ENCODE measurements around the gene MNT. TPM values are rescaled to one million over a fixed set of nuclear protein-coding genes. Genes with fewer than 3 reads are reported as not detected.

Gene MNT
- polyA plus RNA-seq, 3 donors, result 4.9 to 23.7 (median 23.1) TPM

GRCh38 chr17:2354311-2354710 is 46.5 kb downstream of the MNT start:
- no peak overlapping the region for H3K27ac ChIP-seq (ENCODE audit: low read depth, low read length)
- WGBS, 3 donors, result 86 to 91% (median 91%) methylated on average over 8 of the region's 8 CpGs

- H3K27ac ChIP-seq (ENCODE audit: low read depth, low read length), result no peak overlapping the region
- 95 to 98% (median 97%) methylated on average over 6 of the region's 6 CpGs for WGBS, 3 donors
Measured at GRCh38 chr17:2351269-2351668, 49.6 kb downstream of the MNT start.

DNA sequence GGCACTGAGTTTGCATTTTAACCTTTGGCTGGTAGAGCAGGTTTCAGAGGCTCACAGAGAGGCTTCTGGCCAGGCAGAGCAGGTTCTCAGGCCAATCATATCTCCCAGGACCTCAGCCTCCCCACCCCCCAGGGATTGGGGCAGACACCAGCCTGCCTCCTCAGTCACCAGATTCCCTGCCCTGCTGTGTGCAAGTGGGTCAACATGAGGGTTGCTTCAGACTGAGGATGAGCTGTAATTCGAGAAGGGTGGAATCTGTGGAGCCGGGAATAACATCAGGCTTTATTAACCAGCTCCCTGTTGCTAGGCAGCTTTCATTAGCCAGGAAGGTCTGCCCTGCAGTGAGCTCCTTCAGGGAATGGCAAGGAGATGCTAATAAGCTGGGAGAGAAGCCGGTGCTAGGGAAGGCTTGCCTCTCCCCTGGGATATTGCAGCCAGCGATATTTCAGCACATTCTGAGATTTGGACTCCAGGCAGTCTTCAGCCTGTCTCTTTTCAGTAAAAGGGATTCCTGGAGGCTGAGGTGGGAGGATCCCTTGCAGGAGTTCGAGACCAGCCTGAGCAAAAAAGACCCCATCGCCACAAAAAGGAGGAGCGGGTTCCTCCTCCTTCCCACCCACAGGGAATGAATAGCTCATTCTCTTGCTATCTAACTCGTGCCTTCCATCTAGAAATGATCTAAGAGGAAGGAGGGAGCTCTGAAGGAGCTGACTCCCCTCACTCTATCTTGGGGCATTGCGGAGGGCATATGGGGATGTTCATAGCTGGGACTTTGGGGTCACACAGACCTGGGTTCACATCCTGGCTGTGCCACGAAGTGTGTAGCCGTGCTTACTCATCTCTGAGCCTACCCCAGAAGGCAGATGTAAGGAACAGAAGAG is 52.8 kb downstream of the MNT start:
- 54 to 69% (median 69%) methylated on average over 11 of the region's 11 CpGs for WGBS, 3 donors
- no peak overlapping the region for H3K27ac ChIP-seq (ENCODE audit: low read depth, low read length)

- WGBS, 3 donors, result 81 to 93% (median 93%) methylated on average over 8 of the region's 8 CpGs
- H3K27ac ChIP-seq (ENCODE audit: low read depth, low read length), result no peak overlapping the region
Measured at GRCh38 chr17:2346475-2346874, 54.4 kb downstream of the MNT start.

- no peak overlapping the region for H3K27ac ChIP-seq (ENCODE audit: low read depth, low read length)
- WGBS, 3 donors, result 83 to 87% (median 87%) methylated on average over 10 of the region's 10 CpGs
Measured at GRCh38 chr17:2344528-2344927, 56.3 kb downstream of the MNT start.

GRCh38 chr17:2343421-2343820 is 57.4 kb downstream of the MNT start:
- WGBS, 3 donors, result 57 to 77% (median 68%) methylated on average over 5 of the region's 5 CpGs
- H3K27ac ChIP-seq (ENCODE audit: low read depth, low read length), result no peak overlapping the region

- 12 to 26% (median 24%) methylated on average over 5 of the region's 5 CpGs for WGBS, 3 donors
- H3K27ac ChIP-seq (ENCODE audit: low read depth, low read length), result no peak overlapping the region
Measured at GRCh38 chr17:2338315-2338657, 62.6 kb downstream of the MNT start.

- WGBS, 3 donors, result 0 to 1% (median 0%) methylated on average over 51 to 92 of the region's 92 CpGs
- peak overlapping the region; percentile 73 for H3K27ac ChIP-seq (ENCODE audit: low read depth, low read length)
Measured at GRCh38 chr17:2337544-2338314, 63.1 kb downstream of the MNT start.

DNA sequence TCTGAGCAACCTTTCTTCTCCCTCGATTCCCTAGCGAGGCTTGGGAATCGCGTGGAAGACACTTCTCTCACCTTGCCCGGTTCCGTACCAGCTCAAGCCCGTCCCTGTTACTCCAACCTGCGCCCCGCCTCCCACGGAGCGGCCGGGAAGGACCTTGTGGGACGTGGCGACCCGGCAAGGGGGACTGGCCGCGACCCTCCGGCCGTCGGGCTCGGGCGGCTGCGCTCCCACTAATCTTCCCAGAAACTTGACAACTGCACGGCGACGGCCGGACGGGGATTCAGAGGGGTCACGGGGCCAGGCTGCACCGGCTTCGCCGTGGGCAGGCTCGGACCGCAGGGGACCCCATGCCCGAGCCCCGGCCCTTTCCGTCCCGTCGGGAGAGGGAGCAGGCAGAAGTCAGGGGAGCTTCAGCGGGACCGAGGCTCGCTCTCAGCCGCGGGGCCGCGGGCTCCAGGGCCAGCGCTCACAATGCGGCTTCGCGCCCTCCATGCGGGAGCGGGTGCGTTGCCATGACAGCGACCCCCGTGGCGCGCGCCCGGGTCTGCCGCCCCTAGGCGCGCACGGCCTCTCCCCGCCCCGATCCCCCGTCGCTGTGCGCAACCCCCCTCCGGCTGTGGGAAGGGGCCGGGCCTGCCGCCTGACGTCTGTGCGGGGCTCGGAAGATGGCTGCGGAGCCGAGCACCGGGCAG is 63.9 kb downstream of the MNT start, which contains the start of gene SGSM2:
Gene SGSM2 (plus strand): TSS at position 650 of the 692 bp plus-strand sequence. CDS start 188 bp downstream, outside the sequence.
- H3K27ac ChIP-seq (ENCODE audit: low read depth, low read length), result peak within 1 kb of the TSS; percentile 73
- WGBS, 3 donors, result 1% methylated on average over 66 to 77 of the region's 77 CpGs

GRCh38 chr17:2336215-2336851 is 64.5 kb downstream of the MNT start, which contains the start of gene TSR1:
TSR1 (minus strand) TSS chr17:2336457; CDS start chr17:2336427, 30 bp downstream.
- WGBS, 3 donors, result 0 to 1% (median 1%) methylated on average over 48 of the region's 48 CpGs
- H3K27ac ChIP-seq (ENCODE audit: low read depth, low read length), result no peak within 1 kb of the TSS

DNA sequence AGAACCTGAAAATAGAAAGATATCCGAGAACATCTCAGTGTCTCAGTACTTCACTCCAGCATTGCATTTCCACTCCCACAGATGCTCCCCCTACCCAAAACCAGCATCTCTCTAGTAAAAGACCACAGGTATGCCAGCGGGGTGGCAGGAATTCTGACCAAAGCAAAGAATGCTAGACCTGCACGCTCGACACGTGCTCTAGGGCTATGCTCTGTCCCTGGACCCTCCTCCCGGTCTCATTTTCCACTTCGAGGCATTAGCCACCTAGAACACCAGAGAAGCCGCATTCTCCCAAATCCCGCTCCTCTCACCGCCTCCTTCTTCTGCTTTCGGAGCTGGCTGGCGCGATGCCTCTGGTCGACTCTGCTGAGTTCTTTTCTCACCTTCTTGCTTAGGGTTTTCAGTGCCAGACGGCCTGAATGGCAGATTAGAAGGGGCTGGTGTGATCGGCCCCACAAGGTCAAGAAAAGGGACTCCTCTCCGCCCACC is 65.1 kb downstream of the MNT start:
- 2 to 3% (median 3%) methylated on average over 17 of the region's 17 CpGs for WGBS, 3 donors
- H3K27ac ChIP-seq (ENCODE audit: low read depth, low read length), result no peak overlapping the region

Other genes starting within 250 kb of the MNT start
- 10 to 100 TPM in 2 of 3 donors, 1 to 10 TPM in 1; 8.8 to 28.3 (median 18.7) TPM for gene SMG6, start 97.3 kb downstream of the MNT start, polyA plus RNA-seq
- gene SRR, start 97.1 kb downstream of the MNT start, polyA plus RNA-seq, result 1 to 10 TPM; 3.7 to 6.6 (median 6.5) TPM
- gene TSR1, start 64.6 kb downstream of the MNT start, polyA plus RNA-seq, result 10 to 100 TPM in 2 of 3 donors, 1 to 10 TPM in 1; 9.8 to 28.5 (median 18.4) TPM
- gene SGSM2, start 63.6 kb downstream of the MNT start, polyA plus RNA-seq, result 10 to 100 TPM; 22.0 to 72.3 (median 38.6) TPM
- gene METTL16, start 110.8 kb upstream of the MNT start, polyA plus RNA-seq, result 10 to 100 TPM in 2 of 3 donors, 1 to 10 TPM in 1; 7.2 to 16.9 (median 11.2) TPM
- 10 to 100 TPM; 17.4 to 48.8 (median 38.7) TPM for gene PAFAH1B1, start 192.6 kb upstream of the MNT start, polyA plus RNA-seq